ENCODE results near the gene FADS2.

GRCh38 chr11:61829806-61830205, 1.7 kb downstream of the FADS2 start:
- TF ChIP-seq CTCF (conservative IDR thresholded peaks at IDR 0.05; ENCODE audit: low read depth, low read length) (no peak), EZH2 (IDR thresholded peaks at IDR 0.05; ENCODE audit: low read length, unreplicated experiment) (no peak)
